GM18519 (cell line): ENCODE data around the gene WDFY1.

ENCODE experiments used
- ATAC-seq: cut with Tn5 transposase; IDR thresholded peaks from one replicate; pipeline ENCODE4 v1.9.1; 2021; ENCODE audit warnings: mild to moderate bottlenecking, moderate library complexity; ENCODE audit not compliant: unreplicated experiment, low FRiP score

WDFY1 gene

DNA sequence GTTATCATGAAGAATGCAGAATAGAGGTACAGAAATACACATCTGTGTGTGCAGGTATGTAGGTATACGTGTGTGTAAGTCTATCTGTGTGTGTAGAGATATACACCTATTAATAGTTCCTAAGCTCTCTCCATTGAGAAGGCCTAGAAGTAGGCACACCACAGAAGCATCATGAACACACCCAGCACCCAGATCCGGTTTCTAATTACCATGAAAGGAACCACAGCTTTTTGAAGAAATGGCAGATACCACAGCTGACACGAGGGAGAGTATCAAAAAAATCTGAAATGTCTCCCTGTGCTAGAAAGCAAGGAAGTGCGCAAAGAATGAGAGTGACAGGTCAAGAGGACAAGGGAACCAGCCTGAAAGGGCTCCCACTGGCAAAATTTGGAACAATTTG lies 80.0 kb downstream of the WDFY1 start:
- ATAC-seq: no peak

DNA sequence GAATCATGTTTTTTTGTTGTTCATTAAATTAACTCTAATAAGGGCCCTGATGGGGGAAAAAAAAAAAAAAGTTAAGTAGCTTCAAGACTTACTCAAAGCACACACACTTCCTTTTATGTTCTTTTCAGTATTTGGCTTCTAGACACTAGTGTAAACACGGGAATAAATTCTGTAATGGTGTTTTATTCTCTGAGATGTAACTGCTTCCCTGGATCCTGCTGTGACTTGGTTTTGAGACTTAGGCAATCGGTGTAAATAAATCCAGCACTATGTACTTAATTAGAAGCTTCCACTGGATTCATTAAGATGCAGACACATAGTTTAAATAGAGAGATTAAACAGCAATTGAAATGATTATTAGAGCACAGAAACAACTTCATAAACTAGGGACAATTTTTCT lies 81.6 kb downstream of the WDFY1 start:
- no peak for ATAC-seq

DNA sequence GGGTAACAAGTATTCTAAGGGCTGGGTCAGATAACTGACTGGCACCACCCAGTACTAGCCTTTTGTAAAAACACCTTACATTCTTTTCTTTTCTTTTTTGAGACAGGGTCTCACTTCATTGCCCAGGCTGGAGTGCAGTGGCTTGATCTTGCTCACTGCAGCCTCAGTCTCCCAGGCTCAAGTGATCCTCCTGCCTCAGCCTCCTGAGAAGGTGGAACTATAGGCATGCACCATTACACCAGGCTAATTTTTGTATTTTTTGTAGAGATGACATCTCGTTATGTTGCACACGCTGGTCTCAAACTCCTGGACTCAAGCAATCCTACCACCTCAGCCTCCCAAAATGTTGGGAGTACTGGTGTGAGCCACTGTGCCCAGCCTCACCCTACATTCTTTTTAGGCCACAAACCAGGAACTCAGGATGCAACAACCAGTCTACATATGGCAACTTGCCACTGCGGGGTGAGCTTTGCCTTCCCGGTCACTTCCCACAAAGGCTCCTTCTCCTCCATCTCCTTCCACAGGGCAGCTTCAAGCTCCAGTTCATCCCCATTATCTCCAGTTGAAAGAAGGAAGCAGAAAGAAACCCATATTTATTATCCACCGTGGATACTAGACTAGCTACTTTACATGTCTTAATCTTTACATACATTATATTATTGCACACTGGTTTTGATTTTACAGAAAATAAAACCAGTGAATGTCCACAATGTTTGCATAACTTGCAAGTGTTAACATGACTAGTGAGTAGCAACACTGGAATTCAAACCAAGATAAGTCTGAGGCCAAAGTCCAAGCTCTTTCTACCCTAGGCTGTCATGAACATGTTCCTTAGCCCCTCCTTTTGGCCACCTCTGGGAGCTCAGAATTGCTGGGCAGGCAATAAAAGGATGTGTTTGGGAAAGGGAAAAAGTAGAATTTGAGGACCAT lies 84.1 kb downstream of the WDFY1 start:
- no peak for ATAC-seq

DNA sequence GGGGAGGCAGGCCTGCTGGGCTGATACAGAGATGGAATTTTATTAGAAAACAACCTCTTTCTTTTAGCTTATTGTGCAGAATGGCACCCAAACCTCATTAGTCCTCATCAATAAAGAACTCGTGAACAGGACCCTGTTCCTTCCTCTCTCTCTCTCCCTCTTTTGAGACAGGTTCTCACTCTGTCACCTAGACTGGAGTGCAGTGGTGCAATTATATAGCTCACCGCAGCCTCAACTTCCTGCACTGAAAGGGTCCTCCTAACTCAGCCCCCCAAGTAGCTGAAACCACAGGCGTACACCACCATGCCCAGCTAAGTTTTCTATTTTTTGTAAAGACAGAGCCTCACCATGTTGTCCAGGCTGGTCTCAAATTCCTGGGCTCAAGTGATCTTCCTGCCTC lies 86.1 kb downstream of the WDFY1 start:
- ATAC-seq: no peak

DNA sequence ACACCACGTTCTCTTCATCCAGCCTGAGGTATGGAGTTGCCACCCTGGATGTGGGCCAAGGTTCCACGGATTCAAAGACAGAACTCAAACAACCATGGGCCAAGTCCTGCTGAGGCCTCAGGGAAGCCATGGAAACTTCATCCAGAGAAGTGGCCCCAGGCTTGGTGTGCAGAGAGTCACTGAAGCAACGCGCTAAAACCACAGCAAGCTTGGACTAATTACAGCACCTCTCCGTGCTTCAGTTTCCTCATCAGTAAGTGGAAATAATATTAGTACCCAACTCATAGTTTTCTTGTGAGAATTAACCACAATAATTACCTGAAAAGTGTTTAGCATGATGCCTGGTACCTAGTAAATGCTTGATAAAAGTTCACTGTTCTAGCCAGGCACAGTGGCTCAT lies 88.6 kb downstream of the WDFY1 start:
- peak; percentile 43 for ATAC-seq

DNA sequence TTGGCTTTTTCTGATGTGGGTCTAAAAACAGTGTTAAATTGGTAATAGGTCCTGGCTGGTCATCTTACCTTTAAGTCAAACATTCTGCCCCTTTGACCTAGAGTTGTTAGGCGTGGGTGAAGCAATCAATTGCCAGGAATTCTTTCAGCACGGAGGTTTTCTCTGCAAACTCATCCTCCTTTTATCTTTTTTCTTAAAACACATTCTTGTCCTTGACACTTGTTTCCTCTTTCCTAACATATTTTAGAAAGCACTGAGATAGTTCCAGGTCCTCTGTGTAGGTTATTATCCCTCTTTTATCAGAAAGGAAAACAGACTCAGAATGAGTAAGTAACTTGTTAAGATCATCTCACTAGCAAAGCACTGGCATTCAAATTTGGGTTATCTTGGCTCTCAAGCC lies 89.1 kb downstream of the WDFY1 start:
- ATAC-seq: no peak

DNA sequence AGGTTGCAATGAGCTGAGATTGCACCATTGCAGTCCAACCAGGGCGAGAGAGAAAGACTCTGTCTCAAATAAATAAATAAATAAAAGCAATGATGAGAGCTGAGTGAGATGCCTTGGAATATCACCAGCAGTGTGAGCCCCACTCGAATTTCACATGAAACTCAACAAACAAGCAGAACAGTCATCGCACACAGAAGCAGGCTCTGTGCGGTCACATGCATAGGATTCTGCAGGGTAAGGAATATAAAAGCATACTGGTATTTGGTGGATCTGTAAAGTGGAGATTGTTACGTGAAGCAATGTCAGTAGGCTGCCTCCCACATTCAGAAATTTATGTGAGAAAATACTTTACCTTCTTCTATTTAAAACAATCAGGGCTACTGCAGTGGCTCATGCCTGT lies 89.7 kb downstream of the WDFY1 start:
- no peak for ATAC-seq

DNA sequence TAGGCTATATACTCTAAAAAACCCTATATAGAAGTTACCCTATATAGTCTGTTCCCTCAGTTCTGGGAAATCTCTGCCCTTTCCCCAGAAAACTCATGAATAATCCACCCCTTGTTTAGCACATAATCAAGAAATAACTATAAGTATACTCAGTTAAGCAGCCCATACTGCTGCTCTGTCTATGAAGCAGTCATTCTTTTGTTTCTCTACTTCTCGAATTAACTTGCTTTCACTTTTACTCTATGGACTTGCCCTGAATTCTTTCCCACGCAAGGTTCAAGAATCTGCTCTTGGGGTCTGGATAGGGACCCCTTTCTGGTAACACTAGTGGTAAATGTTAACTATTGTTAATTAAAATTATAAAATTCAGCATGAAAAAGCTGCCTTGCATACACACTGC lies 90.4 kb downstream of the WDFY1 start:
- ATAC-seq: peak; percentile 51

DNA sequence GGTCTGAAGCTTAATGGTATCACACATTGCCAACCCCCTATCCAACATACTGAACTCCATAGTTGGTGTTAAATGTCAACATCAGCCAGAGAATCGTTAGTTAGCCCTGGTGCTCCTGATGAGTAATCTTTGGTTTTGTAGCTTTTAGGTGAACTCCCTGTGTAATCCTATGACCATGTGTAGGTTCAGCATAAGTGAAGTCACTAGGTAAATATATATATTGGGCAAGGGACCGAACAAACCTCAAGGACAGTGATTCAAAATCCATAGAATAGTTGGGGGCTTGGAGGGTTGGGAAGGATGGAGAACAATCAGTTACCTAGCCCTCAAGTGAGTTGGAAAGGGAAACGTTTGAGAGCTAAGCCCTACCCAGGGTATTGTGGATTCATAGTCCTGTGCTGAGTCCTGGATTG lies 91.7 kb downstream of the WDFY1 start:
- no peak for ATAC-seq

DNA sequence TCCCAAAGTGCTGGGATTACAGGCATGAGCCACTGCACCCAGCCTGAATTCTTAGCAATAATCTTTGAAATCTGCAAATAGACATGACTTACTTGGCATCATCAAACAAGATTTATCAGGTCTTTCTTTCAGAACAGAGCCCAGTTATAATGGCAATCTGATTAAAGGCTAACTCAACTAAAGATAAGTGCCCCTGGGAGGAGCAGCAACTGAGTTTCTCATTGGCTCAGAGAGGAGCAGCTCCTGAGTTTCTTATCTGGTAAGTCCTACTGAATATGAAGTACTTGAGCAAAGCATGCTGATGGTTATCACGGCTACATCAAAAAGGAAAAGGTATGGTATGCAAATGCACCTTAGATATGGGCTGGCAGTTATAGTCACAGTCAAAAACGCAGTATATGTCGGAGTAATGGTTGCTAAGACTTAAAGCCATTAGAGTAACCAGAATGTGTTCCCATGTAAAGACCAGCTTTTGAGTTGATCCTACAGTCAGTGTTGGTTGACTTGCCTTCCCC lies 92.8 kb downstream of the WDFY1 start:
- ATAC-seq: no peak

DNA sequence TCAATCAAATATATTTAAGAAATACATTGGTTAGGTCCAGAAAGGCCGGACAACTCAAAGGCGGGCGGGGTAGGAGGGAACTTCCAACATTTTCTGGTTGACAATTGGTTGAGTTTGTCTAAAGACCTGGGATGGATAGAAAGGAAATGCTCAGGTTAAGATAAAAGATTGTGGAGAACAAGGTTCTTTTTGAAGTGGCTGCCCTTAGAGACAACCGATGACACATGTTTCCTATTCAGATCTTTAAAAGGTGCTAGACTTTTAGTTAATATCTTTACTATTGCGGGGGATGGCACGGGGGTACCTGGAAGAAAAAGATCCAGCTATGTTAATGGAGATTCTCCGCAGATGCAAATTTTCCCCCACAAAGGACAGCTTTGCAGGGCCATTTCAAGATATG lies 97.7 kb downstream of the WDFY1 start:
- no peak for ATAC-seq

DNA sequence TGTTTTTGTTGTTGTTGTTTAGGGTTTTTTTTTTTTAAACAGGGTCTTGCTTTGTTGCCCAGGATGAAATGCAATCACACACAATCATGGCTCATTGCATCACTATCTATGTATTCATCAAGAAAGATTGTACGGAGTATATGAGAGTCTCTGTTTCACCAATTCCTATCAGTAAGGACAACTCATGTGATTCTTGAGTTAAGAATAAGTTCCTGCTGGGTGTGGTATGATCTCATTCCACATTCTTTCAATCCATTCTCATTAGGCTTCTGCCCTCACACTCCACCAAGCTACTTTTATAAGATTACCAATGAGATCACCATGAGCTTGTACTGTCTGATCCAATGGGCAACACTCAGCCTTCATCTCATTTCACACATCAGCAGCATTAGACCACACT lies 98.6 kb downstream of the WDFY1 start:
- ATAC-seq: no peak

DNA sequence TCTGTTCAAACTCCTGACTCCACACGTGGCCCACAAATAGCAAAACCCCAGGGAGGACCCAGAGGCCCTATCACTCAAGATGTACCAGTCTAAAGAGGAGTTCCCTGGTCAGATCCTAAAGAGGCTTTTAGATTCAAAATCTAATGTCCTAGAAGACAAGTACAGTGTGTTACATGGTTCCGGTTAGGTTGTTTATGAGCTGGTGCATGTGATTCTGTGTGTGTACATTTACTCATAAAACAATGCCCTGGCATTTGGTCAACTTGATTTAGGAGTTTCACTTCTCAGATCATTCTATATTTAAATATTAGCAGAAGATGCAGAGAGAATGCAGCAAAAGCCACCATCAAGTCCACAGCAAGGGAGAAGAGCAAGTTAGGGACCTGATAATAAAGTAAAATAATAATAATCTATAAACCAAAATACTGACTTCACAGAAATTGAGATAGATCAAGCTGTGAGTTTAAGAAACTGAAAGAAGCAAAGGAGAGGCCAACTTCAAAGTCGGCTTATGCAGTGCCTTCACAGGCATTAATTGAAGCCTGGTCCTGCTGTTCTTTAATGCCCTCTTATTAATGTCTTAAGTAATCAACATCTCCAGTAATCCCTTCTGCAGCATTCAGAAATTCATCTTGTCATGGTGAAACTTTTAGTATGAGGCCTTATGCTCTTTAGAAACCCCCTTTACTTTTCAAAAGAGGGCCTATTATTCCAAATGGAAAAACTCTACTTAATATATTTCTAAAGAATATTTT lies 103.5 kb downstream of the WDFY1 start:
- ATAC-seq: no peak

DNA sequence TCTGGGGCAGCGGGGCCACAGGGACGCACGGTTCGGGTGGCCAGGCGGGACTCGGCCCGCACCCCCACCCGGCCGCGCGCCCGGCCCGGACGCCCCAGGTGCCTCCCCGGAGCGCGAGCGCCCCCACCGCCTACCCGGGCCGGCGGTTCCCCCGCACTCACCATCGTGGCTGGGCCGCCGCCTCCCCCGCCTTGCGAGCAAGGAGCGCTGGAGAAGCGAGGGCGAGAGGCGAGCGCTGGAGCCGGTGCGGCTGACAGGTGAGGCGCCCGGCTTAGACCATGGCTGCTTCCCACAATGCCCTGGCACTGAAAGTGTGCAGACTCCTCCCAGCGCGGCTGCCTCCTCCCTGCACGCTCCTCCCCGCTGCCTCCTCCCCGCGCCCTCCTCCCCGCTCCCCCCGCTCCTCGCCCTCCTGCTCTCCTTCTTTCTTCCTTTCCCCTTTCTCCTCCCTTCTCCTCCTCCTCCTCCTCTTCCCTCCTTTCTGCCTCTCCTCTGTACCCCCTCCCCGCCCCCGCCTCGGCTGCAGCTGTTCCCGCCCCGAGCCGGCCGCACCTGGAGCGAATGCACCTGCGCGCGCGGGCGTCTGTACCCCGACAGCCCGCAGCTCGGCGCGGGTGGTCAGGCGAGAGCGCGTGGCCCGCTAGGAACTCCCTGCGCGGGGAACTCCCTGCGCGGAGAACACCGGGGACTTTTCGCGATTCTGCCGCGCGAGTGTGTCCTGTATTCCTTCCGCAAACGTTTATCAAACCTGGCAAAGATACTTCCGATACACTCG lies 107.7 kb downstream of the WDFY1 start, which contains the start of gene AP1S3:
Gene AP1S3 (minus strand): TSS at position 296 of the 775 bp plus-strand sequence. CDS start 132 bp downstream, at position 164.
- peak; percentile 63 for ATAC-seq

DNA sequence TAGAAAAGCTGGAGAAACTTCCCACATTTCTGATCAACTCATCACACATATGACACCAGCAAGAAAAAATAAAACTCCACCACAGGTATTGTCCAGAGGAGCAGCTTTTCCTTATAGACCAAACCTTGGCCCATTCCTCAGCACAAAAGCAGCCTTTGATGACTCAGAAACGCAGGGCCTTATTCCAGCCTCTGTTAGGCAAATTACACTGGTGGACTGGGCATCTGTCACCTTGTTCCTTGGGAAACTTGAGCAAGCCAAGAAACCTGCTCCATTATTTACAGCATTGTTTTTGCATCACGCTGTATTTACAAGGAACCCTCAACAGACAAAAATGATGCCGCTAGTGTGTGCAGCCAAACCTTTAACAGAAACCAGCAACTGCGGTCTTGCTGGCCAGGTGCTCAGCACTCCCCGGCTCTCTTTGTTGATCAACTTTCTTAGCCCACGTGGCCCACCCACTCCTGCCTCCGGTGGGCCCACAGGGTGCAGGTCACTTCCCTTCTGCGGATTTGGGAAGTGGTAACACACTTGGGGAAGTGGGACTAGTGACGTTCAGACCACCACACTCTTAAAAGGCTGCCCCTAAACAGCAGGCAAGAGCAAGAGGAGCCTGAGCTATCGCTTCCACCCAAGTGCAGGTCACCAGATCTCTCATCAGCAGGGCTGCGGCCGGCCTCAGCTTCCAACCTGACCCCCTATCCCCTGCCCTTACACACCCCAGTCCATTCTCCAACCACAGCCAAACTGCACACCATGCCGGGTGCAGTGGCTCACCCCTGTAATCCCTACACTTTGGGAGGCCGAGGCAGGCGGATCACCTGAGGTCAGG lies 109.2 kb downstream of the WDFY1 start:
- ATAC-seq: peak; percentile 70

DNA sequence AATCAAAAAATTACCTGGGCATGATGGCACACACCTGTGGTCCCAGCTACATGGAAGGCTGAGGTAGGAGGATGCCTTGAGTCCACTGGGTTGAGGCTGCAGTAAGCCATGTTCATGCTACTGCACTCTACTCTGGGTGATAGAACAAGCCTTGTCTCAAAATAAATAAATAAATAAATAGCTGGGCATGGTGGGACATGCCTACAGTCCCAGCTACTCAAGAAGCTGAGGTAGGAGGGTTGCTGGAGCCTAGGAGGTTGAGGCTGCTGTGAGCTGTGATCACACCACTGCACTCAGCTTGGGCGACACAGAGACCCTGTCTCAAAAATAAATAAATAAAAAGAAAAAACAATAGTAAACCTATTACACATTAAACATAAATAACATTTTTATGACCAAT lies 110.7 kb downstream of the WDFY1 start:
- ATAC-seq: no peak

DNA sequence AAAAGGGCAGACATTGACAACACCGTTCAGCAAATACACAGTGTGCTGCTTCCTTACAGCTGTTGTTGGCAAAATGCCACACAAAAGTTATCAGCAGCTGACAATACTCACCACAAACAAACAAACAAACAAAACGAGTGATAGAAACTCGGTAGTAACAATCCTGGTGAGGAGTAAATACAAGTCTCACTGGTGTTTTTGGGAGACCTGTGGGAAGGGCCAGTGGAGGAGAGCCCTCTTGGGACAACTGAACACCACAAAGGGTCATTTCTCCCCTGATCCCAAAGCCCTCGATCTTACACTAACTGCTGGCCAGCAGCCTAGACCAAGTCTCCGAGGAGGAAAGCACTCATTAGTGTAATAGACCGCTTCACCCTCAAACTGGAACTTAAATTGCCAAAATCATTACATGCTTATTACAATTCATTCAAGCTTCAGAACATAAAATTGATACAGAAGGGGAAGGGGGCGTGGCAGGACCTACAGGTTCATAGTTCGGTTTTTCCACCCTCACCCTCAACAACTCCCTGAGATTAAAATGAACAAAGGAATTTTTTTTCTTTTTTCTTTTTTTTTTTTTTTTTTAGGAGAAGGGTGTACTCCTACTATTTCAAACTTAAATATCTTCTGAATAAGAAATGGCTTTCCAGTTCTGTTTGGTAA lies 112.8 kb downstream of the WDFY1 start:
- ATAC-seq: no peak

DNA sequence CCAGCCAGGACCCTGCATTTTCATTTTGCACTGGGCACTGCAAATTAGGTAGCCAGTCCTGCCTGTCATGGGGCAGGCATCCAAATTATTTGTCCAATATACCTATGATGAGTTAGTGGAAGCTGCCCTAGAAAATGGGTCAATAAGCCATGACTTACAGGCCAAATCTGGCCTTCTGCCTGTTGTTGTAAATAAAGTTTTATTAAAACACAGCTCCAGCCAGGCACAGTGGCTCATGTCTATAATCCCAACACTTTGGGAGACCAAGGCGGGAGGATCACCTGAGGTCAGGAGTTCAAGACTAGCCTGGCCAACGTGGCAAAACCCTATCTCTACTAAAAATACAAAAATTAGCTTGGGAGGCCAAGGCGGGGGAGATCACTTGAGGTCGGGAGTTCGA lies 116.0 kb downstream of the WDFY1 start:
- no peak for ATAC-seq

DNA sequence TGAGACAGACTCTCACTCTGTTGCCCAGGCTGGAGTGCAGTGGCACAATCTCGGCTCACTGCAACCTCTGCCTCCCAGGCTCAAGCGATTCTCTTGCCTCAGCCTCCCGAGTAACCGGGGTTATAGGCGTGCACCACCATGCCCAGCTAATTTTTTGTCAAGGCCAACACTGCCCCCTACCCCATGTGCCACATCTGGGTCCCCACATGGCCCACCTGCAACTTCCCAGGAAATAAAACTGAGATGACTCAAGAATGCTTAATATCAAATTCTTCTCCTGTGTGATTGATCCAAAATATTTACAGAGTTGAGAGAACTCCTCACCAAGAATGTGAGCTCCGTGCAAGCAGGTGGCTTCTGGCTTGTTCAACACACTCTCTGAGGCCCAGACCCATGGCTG lies 116.8 kb downstream of the WDFY1 start:
- ATAC-seq: no peak
